Putamen (tissue), 1 donor: Measurements from ENCODE around the gene MNT.

Source experiments
- DNase-seq: peaks from one replicate; pipeline ENCODE4 v3.0.0-alpha.2; 2016; ENCODE audit warnings: low spot score

MNT gene

GRCh38 chr17:2416010-2416734 lies 15.3 kb upstream of the MNT start:
- peak; percentile 88 for DNase-seq

DNA sequence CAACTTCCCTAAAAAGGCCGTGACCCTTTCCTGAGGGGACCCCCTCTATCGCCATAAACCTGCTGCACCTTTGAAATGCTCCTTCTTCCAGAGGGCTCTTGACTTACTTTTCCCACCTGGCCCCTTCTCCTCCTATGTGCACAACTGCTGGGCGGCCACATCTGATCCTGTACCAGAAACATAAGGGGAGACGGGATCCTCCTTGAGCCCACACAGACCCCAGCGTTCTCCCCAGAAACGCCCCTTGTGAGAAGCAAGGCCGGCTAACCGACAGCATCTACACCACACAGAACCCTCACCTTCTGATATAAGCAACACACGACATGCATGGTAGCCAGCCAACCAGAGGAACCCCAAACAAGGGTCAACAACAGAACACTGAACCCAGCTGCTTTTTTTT lies 14.2 kb upstream of the MNT start:
- no peak for DNase-seq

GRCh38 chr17:2414446-2415064 lies 13.7 kb upstream of the MNT start:
- no peak for DNase-seq

- no peak for DNase-seq
Measured at GRCh38 chr17:2412561-2413021, 11.7 kb upstream of the MNT start.

GRCh38 chr17:2410951-2411350 lies 10.1 kb upstream of the MNT start:
- DNase-seq, result no peak

DNA sequence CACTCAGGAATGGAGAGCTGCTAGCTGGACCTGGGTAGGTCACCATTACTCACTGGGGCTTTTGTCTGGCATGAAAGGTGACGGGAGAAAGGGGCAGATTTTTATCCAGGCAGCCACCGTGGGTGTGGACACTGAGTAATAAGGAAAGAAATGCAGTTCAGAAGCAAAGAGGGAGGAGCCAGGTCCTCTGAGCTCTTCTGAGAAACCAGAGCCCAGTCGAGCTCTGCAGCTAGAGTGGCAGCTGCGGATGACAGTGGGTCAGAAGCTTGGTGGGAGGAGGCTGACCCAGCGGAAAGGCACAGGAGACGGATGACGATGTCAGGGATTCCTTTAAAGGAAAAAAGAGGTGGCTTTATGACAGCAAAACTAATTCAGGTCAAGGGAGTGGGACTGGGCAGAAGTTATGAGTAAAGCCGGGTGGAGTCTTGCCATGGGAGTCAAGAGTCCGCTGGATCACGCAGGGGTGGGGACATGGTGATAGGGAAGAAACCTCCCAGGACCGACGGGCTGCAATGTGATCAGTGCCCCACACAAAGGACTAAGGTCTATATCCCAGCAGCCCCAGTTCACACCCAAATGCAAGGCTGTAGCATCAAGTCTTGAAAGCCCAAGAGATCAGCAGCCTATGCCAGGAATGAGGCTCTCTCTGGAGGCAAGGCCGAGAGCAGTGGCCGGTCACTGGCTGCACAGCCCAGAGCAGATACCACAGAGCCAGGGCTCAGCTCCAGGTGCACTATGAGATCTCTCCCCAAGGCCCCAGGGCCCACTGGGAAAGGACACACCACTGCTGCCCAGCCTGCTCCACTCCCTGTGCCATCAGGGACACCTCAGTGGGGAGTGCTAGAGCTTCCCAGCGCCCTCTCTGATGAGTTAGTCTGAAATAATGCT lies 6.3 kb upstream of the MNT start:
- DNase-seq, result no peak

GRCh38 chr17:2406271-2406902 lies 5.5 kb upstream of the MNT start:
- no peak for DNase-seq

GRCh38 chr17:2405247-2405926 lies 4.5 kb upstream of the MNT start:
- no peak for DNase-seq

- DNase-seq, result no peak
Measured at GRCh38 chr17:2403044-2403443, 2.2 kb upstream of the MNT start.

- DNase-seq, result no peak
Measured at GRCh38 chr17:2402544-2402943, 1.7 kb upstream of the MNT start.

DNA sequence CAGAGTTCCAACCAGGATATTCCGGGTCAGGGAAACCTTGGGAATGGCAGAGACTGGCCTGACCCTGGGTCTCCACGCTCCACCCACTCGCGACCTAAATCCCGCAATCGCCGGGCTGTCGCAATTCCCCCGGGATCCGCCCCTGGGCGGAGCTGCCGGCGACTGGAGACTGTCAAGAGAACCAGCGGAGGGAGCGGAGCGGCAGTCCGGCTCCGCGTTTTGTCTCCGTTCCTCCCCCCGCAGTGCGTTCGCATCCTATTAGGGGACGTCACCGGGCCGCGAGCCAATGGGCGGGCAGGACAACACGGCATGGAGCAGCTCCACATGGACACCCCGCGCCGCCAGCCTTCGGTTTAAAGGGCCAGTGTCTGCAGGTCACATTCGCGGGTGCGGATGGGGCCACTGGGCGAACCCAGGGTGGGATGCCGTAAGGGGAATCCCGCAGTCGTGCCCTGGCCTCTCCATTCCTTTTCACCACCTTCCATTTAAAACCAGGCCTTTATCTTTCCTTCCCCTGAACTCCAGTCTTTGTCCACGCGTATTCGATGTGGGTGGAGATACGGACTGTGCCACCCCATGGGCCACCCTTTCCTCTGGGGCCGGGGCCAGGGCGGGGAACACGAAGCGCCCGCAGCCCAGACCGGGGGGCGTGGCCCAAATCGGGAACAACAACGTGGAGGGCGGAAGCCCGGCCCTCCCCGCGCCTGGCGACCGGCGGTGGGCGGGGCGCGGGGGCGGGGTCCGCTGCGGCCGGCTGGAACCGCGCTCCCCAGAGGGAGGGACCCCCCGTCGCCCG lies 764 bp upstream of the MNT start:
- DNase-seq, result peak; percentile 99

DNA sequence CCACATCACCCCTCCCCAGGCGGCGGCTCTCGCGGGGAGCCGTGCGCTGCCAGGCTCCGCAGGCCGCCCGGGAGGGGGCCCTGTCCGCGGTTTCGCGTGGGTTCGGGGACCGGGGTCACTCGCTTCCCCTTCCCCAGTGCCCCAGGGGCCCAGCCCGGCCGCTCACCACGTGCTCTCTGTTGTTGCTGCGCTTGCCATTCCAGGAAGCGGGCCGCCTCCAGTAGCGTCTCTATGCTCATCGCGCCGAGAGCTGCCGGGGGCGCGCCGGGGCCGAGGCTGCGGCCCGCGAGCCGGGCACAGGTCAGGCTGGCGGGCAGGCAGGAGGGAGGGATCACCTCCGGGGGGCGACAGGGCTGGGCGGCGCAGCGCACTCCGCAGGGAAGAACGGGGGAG lies 390 bp downstream of the MNT start:
- no peak for DNase-seq

DNA sequence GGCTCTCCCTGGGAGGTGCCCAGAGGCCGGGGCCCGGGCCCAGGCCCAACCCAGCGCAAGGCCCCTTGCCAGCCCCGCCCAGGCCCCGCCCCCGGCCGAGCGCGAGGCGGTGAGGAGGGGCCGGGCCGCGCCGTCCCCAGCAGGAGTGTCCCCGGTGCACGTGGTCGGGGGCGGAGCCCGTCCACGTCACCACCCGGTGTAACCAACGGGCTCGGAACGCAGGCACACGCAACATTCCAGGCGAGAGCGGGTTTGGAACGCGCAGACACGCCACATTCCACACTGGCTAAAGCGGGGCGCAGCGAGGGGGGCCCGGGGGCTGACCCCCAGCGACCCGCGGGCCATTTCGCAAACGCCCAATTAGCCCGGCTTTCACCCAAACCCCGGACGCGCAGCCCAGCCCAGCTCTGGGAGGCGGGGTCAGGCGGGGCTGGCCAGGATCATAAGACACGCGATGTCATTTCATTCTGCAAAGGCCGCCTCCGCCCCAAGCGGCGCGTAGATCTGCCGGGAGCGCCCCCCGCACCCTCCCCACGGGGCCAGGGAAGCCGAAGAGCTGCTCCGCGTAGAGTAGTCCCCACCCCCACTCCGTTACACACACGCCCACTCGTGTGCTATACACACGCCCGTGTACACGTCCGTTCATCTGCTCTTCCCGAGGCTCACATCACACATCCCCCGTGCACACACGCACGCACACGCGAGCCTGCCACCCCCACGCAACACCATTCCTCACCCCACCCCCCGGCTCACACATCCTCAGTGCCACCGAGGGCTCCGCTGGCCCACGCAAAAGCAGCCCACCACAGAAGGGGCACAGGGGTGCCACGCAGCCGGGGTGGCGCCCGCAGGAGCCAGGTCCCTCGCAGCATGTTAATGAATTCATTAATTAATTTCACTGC lies 1.0 kb downstream of the MNT start:
- peak; percentile 95 for DNase-seq

- peak; percentile 59 for DNase-seq
Measured at GRCh38 chr17:2398655-2399571, 1.9 kb downstream of the MNT start.

- no peak for DNase-seq
Measured at GRCh38 chr17:2398182-2398581, 2.7 kb downstream of the MNT start.

DNA sequence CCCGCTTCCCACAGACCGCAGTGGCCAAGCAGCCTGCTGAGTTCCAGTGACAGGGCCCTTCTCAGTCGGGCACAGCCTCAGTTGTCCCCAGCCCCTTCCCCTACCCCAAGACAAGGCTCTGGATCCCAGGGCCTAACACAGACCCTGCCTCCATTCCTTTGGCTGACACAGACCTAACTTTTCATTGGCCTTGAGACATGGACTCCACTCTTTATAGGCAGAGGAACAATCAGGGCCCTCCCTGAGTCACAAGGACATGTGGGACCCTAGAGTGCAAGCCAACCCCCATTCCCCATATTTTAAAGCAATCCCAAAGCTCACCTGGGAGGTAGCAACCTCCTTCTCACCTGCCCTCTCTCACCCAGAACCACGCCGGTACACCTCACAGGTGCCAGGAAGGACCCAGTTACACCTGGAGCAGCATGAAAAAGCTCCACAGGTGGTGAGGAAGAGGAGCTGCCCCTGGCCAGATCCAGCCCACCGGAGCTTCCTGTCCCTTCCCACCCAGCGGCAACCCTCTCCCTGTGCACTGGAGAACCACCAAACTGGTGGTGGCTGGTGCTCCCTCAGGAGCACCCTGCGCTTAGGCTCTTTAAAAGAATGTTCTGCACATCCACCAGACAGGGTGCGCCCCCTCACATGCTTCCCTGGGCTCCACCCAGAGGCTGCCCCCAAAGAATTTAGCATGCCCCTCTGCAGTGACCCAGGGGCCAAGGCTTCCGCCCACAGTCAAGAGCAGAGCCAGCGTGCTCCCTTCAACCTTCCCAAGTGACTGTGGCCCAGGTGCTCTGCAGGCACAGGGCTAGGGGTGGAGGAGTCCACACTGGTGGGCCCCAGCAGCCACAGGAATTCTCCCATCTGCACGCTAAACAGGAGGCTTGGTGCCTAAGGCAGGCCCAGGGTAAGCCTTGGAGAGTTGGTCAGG lies 3.4 kb downstream of the MNT start:
- no peak for DNase-seq

GRCh38 chr17:2396568-2397246 lies 4.2 kb downstream of the MNT start:
- peak; percentile 77 for DNase-seq
